HL-60 (cell line): ENCODE data around the gene GMFB.

Experiments used
- DNase-seq, 2 experiments: peaks; one replicate each; pipeline ENCODE4 v3.0.0-alpha.2; 2010 to 2020; ENCODE audit warnings: low read depth in 1 of 2, low spot score in 1 of 2
- H3K27ac ChIP-seq: fragments of 250-450 bp; sonication (Bioruptor Pico); replicated peaks from 2 replicates; pipeline ENCODE4 v1.5.1; 2020; ENCODE audit warnings: mild to moderate bottlenecking, moderate library complexity
- H3K27me3 ChIP-seq: fragments of 250-450 bp; sonication (Bioruptor Pico); 2 replicates; pipeline ENCODE4 v1.5.1; 2021; ENCODE audit warnings: mild to moderate bottlenecking, moderate library complexity; ENCODE audit not compliant: insufficient read depth, poor library complexity, severe bottlenecking
- H3K4me3 ChIP-seq: replicated peaks from 2 replicates; pipeline ENCODE4 v1.5.1; 2011; ENCODE audit warnings: mild to moderate bottlenecking, control low read depth, low read length; ENCODE audit not compliant: insufficient read depth
- CTCF ChIP-seq: IDR thresholded peaks from one replicate; pipeline ENCODE4 v1.5.1; 2011; ENCODE audit warnings: low read length, control low read depth, inconsistent platforms; ENCODE audit not compliant: insufficient read depth
- GABPA ChIP-seq: IDR thresholded peaks from 2 replicates; pipeline ENCODE4 v1.6.1; 2012; ENCODE audit warnings: low read depth
- POLR2AphosphoS5 ChIP-seq: IDR thresholded peaks from 2 replicates; pipeline ENCODE4 v1.6.1; 2012; ENCODE audit warnings: low read depth
- REST ChIP-seq: IDR thresholded peaks from 2 replicates; pipeline ENCODE4 v1.6.1; 2012; ENCODE audit warnings: low read depth; ENCODE audit not compliant: insufficient replicate concordance
- SPI1 ChIP-seq: IDR thresholded peaks from 2 replicates; pipeline ENCODE4 v1.6.1; 2012; ENCODE audit warnings: low read depth, mild to moderate bottlenecking, borderline replicate concordance

The GMFB gene

GRCh38 chr14:54470701-54471100 lies 18.1 kb downstream of the GMFB start:
- H3K27ac ChIP-seq = no peak overlapping the region
- no peak for DNase-seq
- no peak overlapping the region for H3K4me3 ChIP-seq
- TF ChIP-seq SPI1 = no peak
- TF ChIP-seq CTCF = no peak
- TF ChIP-seq GABPA = no peak
- no peak for TF ChIP-seq REST
- no peak for TF ChIP-seq POLR2AphosphoS5
- no peaks in the 10 kb centered on the region for H3K27me3 ChIP-seq

- no peak overlapping the region for H3K4me3 ChIP-seq
These were observed 21.5 kb downstream of the GMFB start for GRCh38 chr14:54467280-54467679.

GRCh38 chr14:54465654-54466053 lies 23.1 kb downstream of the GMFB start:
- Histone ChIP-seq H3K27me3 (no peaks in the 10 kb centered on the region), H3K27ac (no peak overlapping the region), H3K4me3 (no peak overlapping the region)
- no peak for DNase-seq
- TF ChIP-seq POLR2AphosphoS5 (no peak), SPI1 (no peak), REST (no peak), CTCF (no peak), GABPA (no peak)

More at GRCh38 chr14:54467280-54467679, 21.5 kb downstream of the GMFB start:
- TF ChIP-seq REST (no peak), POLR2AphosphoS5 (no peak), SPI1 (no peak), CTCF (no peak), GABPA (no peak)
- DNase-seq = no peak
- no peaks in the 10 kb centered on the region for H3K27me3 ChIP-seq
- no peak overlapping the region for H3K27ac ChIP-seq
